Endodermal cell (in vitro differentiated cells): ENCODE results near the gene C4orf33. TPM values are rescaled to one million over a fixed set of nuclear protein-coding genes. Genes with fewer than 3 reads are reported as not detected.

ENCODE experiments used
- DNase-seq: peaks from one replicate; pipeline ENCODE4 v3.0.0-alpha.2; 2017
- H3K27ac ChIP-seq: 2 replicates; pipeline ENCODE4 v1.5.1; 2013; ENCODE audit warnings: mild to moderate bottlenecking, low read depth, low read length, moderate library complexity
- H3K27me3 ChIP-seq: 2 replicates; pipeline ENCODE4 v1.6.1; 2013; ENCODE audit warnings: mild to moderate bottlenecking, low read length, moderate library complexity; ENCODE audit not compliant: insufficient read depth, control insufficient read depth, poor library complexity, severe bottlenecking
- H3K36me3 ChIP-seq: 2 replicates; pipeline ENCODE4 v1.7.0; 2013; ENCODE audit warnings: mild to moderate bottlenecking, low read length, moderate library complexity; ENCODE audit not compliant: control insufficient read depth, insufficient read depth
- H3K4me1 ChIP-seq: one replicate; pipeline ENCODE4 v1.7.0; 2013; ENCODE audit warnings: low read length; ENCODE audit not compliant: control insufficient read depth, insufficient read depth
- H3K4me3 ChIP-seq: 2 replicates; pipeline ENCODE4 v1.5.1; 2013; ENCODE audit warnings: mild to moderate bottlenecking, low read length, moderate library complexity
- H3K9ac ChIP-seq: 2 replicates; pipeline ENCODE4 v1.6.1; 2013; ENCODE audit warnings: mild to moderate bottlenecking, low read length, moderate library complexity; ENCODE audit not compliant: poor library complexity, severe bottlenecking; ENCODE audit errors: extremely low read depth
- H3K9me3 ChIP-seq: 2 replicates; pipeline ENCODE4 v1.6.1; 2013; ENCODE audit warnings: mild to moderate bottlenecking, low read length, moderate library complexity; ENCODE audit not compliant: control insufficient read depth
- H3K27ac Mint-ChIP-seq: 2 replicates; pipeline ENCODE4 v1.8.0; 2020; ENCODE audit warnings: mixed read lengths
- H3K27me3 Mint-ChIP-seq: 2 replicates; pipeline ENCODE4 v1.8.0; 2021; ENCODE audit warnings: mild to moderate bottlenecking, mixed read lengths; ENCODE audit not compliant: insufficient read depth
- H3K36me3 Mint-ChIP-seq: 2 replicates; pipeline ENCODE4 v1.8.0; 2020; ENCODE audit warnings: low read depth, mixed read lengths
- H3K4me1 Mint-ChIP-seq: 2 replicates; pipeline ENCODE4 v1.8.0; 2020; ENCODE audit warnings: mixed read lengths
- H3K4me3 Mint-ChIP-seq: 2 replicates; pipeline ENCODE4 v1.8.0; 2020; ENCODE audit warnings: mild to moderate bottlenecking, moderate library complexity, mixed read lengths
- H3K9me3 Mint-ChIP-seq: 2 replicates; pipeline ENCODE4 v1.8.0; 2020; ENCODE audit warnings: mild to moderate bottlenecking, mixed read lengths
- WGBS, 2 experiments: methylation state at CpG; one replicate each; pipeline versions ENCODE4 v1.1.5 to v1.1.7; 2013; ENCODE audit warnings: missing lambda C conversion rate in 2 of 2, mixed read lengths in 1 of 2; ENCODE audit not compliant: insufficient coverage in 1 of 2, insufficient read length in 1 of 2; 5-methylcytosine and 5-hydroxymethylcytosine counted together
- long read RNA-seq, 4 experiments: library from polyadenylated mRNA in 2 of 4; library from RNA in 1 of 4; library from capped mRNA in 1 of 4; stranded (forward) in 3 of 4; unstranded in 1 of 4; transcript quantifications; one replicate each; pipeline ENCODE4 v2.0.0, GENCODE V29; 2020 to 2021; ENCODE audit warnings: inconsistent platforms in 1 of 4
- polyA plus RNA-seq, 2 experiments: library from polyadenylated mRNA; stranded (reverse); fragments of 50-300 nt; gene quantifications; one replicate each; pipeline ENCODE4 v1.2.3, GENCODE V29; 2013
- total RNA-seq, 2 donors: library from RNA; stranded (reverse); fragmentation: NEBNext Ultra II Directional in 1 of 2; extraction: Animal tissue kit (Norgen Biotek cat#: 25700) in 1 of 2; gene quantifications; 2 replicates in 1 of 2; 3 replicates in 1 of 2; pipeline ENCODE4 v1.2.1, GENCODE V29; 2021
- TF ChIP-seq, protein P1 (sequence below): fragments of 200-600 bp; sonication (generic); conservative IDR thresholded peaks from 2 replicates; pipeline ENCODE4 v1.5.0; 2021; ENCODE audit warnings: antibody characterized with exemption, mild to moderate bottlenecking

The C4orf33 gene, protein sequence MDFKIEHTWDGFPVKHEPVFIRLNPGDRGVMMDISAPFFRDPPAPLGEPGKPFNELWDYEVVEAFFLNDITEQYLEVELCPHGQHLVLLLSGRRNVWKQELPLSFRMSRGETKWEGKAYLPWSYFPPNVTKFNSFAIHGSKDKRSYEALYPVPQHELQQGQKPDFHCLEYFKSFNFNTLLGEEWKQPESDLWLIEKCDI
- total RNA-seq = 1 to 10 TPM; 3.6 to 6.1 TPM
- 13.0 TPM for polyA plus RNA-seq (2013, experiment 1 of 2)
- 12.0 TPM for polyA plus RNA-seq (2013, experiment 2 of 2)
- long read RNA-seq, experiment 1, partial matches to known transcripts = 1 of 3 reads
- long read RNA-seq, experiment 1, other reads (novel, unspliced or antisense) = 0 of 3 reads
- long read RNA-seq, experiment 2, transcript C4orf33-202 (6 exons, 1,588 nt) = major isoform, 9 of 10 reads
- long read RNA-seq, experiment 2, partial matches to known transcripts = 0 of 10 reads
- long read RNA-seq, experiment 2, other reads (novel, unspliced or antisense) = 1 of 10 reads
- long read RNA-seq, experiment 3, full-length matches to known transcripts = 10 of 11 reads
- long read RNA-seq, experiment 3, partial matches to known transcripts = 0 of 11 reads
- long read RNA-seq, experiment 3, other reads (novel, unspliced or antisense) = 1 of 11 reads
- long read RNA-seq, experiment 4, full-length matches to known transcripts = 19 of 25 reads
- long read RNA-seq, experiment 4, partial matches to known transcripts = 0 of 25 reads
- long read RNA-seq, experiment 4, other reads (novel, unspliced or antisense) = 6 of 25 reads

DNA sequence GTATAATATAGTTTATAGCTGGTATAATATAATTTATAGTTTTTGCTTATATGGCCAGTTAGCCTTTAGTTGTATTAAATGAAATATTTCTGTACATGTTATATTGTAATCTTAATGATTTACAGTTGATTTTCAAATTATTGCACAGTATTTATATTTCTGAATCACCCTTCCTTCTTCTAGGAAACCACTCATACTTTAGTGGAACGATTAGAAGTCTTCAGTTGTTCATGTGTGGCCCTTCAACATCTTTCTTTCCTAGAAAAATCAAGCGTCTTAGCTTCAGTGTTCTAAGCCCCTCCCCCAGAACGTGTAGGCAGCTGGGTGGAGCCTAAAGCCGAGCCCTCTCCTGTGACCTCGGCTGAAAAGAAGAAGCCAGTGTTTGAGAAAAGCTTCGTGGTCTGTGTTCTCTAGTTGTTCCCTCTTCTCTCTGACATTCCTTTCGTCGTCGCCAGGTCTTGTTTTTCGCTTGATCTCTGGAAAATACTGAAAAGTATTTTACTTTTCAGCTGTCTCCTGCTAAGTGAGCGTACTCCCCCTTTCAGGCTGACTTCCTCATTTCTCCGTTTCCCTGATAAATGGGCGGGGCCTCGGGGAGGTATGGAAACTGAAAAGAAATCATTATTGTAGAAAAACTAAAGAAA, at the start of gene C4orf33:
C4orf33 (plus strand) TSS at position 342 of the 644 bp plus-strand sequence. CDS start 6,459 bp downstream, outside the sequence.
- Histone ChIP-seq H3K9ac (peak within 1 kb of the TSS; percentile 22), H3K27ac (no peak within 1 kb of the TSS)
- peak within 1 kb of the TSS; percentile 88 for H3K4me3 Mint-ChIP-seq

DNA sequence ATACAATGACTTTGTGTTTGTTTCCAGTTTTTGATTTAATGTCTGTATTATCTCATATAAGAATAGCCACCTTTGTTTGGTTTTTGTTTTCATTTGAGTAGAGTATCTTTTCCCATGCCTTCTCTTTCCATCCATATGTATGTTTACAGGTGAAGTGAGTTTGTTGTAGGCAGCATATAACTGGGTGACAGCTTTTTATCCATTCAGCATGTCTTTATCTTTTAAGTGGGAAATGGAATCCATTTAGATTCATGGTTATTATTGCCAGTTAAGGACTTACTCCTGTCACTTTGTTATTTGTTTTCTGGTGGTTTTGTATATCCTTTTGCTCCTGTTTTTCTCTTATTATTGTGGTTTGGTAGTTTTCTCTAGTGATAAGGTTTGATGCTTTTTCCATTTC, 36.9 kb upstream of the C4orf33 start:
- no peaks in the 10 kb centered on the region for H3K27me3 Mint-ChIP-seq
- Histone ChIP-seq H3K9me3 (peaks cover 96% of the 10 kb centered on the region), H3K9ac (no peak overlapping the region), H3K27me3 (no peaks in the 10 kb centered on the region), H3K4me1 (no peaks in the 10 kb centered on the region), H3K36me3 (peaks cover 19% of the 10 kb centered on the region), H3K27ac (no peak overlapping the region), H3K4me3 (no peak overlapping the region)
- peaks cover 62% of the 10 kb centered on the region for H3K36me3 Mint-ChIP-seq
- peaks cover 93% of the 10 kb centered on the region for H3K9me3 Mint-ChIP-seq
- no peak for DNase-seq
- H3K4me1 Mint-ChIP-seq = no peaks in the 10 kb centered on the region
- TF ChIP-seq, protein P1, sequence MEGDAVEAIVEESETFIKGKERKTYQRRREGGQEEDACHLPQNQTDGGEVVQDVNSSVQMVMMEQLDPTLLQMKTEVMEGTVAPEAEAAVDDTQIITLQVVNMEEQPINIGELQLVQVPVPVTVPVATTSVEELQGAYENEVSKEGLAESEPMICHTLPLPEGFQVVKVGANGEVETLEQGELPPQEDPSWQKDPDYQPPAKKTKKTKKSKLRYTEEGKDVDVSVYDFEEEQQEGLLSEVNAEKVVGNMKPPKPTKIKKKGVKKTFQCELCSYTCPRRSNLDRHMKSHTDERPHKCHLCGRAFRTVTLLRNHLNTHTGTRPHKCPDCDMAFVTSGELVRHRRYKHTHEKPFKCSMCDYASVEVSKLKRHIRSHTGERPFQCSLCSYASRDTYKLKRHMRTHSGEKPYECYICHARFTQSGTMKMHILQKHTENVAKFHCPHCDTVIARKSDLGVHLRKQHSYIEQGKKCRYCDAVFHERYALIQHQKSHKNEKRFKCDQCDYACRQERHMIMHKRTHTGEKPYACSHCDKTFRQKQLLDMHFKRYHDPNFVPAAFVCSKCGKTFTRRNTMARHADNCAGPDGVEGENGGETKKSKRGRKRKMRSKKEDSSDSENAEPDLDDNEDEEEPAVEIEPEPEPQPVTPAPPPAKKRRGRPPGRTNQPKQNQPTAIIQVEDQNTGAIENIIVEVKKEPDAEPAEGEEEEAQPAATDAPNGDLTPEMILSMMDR = no peak
- no peak overlapping the region for H3K4me3 Mint-ChIP-seq
- H3K27ac Mint-ChIP-seq = no peak overlapping the region

More for the DNA sequence above, at the start of gene C4orf33:
- H3K4me3 ChIP-seq = peak within 1 kb of the TSS; percentile 81
- H3K9me3 ChIP-seq = no peaks in the 10 kb centered on the region
- no peaks in the 10 kb centered on the region for H3K27me3 ChIP-seq
- no peaks in the 10 kb centered on the region for H3K9me3 Mint-ChIP-seq
- TF ChIP-seq, protein P1 = no peak
- H3K36me3 Mint-ChIP-seq = no peaks in the 10 kb centered on the region
- no peaks in the 10 kb centered on the region for H3K27me3 Mint-ChIP-seq
- H3K36me3 ChIP-seq = no peaks in the 10 kb centered on the region
- H3K4me1 ChIP-seq = no peaks in the 10 kb centered on the region
- peaks cover 3% of the 10 kb centered on the region for H3K4me1 Mint-ChIP-seq
- WGBS, 2 experiments = 9 to 53% methylated on average over 7 to 14 of the region's 14 CpGs
- H3K27ac Mint-ChIP-seq = peak within 1 kb of the TSS; percentile 97
- peak; percentile 84 for DNase-seq

DNA sequence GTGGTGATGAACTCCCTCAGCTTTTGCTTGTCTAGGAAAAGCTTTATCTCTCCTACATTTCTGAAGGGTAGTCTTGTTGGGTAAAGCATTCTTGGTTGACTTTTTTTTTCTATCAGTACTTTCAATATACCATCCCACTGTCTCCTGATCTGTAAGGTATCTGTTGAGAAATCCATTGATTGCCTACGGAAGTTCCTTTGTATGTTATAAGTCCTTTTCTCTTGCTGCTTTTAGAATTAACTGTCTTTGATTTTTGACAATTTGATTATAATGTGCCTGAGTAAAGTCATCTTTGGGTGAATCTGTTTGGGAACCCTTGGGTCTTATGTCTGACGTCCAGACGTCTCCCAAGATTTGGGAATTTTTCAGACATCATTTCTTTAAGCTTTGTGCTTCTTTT, 33.4 kb upstream of the C4orf33 start:
- H3K4me1 Mint-ChIP-seq = no peaks in the 10 kb centered on the region
- no peak overlapping the region for H3K27ac ChIP-seq
- no peak overlapping the region for H3K4me3 ChIP-seq
- peaks cover 39% of the 10 kb centered on the region for H3K36me3 Mint-ChIP-seq
- H3K36me3 ChIP-seq = peaks cover 19% of the 10 kb centered on the region
- TF ChIP-seq, protein P1 = no peak
- no peaks in the 10 kb centered on the region for H3K27me3 ChIP-seq
- DNase-seq = no peak
- H3K9ac ChIP-seq = no peak overlapping the region
- WGBS, 2 experiments = 94 to 100% methylated on average over 1 to 3 of the region's 3 CpGs
- H3K9me3 Mint-ChIP-seq = peaks cover 60% of the 10 kb centered on the region
- no peaks in the 10 kb centered on the region for H3K27me3 Mint-ChIP-seq
- peaks cover 73% of the 10 kb centered on the region for H3K9me3 ChIP-seq
- no peaks in the 10 kb centered on the region for H3K4me1 ChIP-seq
- no peak overlapping the region for H3K4me3 Mint-ChIP-seq
- no peak overlapping the region for H3K27ac Mint-ChIP-seq
